SU-DHL-6 (cell line): Measurements from ENCODE around the gene GANAB.

Experiments used
- EZH2phosphoT487 ChIP-seq: fragments of 200-600 bp; sonication (generic), shearing (Covaris generic); conservative IDR thresholded peaks from 2 replicates; pipeline ENCODE4 v1.6.1; 2018; ENCODE audit warnings: mild to moderate bottlenecking, antibody characterized with exemption, low read length, moderate library complexity, mixed read lengths
- TF ChIP-seq, protein P1 (sequence below): fragments of 200-600 bp; sonication (generic); IDR thresholded peaks from one replicate; pipeline ENCODE4 v1.5.1; 2017; ENCODE audit warnings: antibody characterized with exemption, mild to moderate bottlenecking, low read length, moderate library complexity; ENCODE audit not compliant: insufficient read depth, poor library complexity, severe bottlenecking

DNA sequence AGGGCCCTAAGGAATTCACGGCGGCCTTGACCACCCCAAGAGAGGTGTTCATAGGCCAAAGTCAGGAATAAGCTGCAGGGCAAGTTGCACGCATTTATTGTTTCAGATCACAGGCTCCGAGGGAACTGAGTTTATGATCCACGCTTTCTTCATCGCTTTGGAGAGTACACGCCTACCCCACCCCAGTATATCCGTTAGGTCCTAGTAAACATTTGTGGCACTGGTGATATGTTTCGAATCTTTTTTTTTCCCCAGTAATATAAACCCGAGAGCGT, 805 bp downstream of the GANAB start:
- TF ChIP-seq, protein P1, sequence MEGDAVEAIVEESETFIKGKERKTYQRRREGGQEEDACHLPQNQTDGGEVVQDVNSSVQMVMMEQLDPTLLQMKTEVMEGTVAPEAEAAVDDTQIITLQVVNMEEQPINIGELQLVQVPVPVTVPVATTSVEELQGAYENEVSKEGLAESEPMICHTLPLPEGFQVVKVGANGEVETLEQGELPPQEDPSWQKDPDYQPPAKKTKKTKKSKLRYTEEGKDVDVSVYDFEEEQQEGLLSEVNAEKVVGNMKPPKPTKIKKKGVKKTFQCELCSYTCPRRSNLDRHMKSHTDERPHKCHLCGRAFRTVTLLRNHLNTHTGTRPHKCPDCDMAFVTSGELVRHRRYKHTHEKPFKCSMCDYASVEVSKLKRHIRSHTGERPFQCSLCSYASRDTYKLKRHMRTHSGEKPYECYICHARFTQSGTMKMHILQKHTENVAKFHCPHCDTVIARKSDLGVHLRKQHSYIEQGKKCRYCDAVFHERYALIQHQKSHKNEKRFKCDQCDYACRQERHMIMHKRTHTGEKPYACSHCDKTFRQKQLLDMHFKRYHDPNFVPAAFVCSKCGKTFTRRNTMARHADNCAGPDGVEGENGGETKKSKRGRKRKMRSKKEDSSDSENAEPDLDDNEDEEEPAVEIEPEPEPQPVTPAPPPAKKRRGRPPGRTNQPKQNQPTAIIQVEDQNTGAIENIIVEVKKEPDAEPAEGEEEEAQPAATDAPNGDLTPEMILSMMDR: no peak
- TF ChIP-seq EZH2phosphoT487: no peak
